HCT116 (cell line): ENCODE measurements around the gene TPM3.

Source experiments
- ELF1 ChIP-seq: IDR thresholded peaks from 2 replicates; pipeline ENCODE4 v1.6.1; 2012; ENCODE audit warnings: low read depth, borderline replicate concordance
- EZH2 ChIP-seq: fragments of 200-600 bp; sonication (generic); IDR thresholded peaks from 2 replicates; pipeline ENCODE4 v1.6.1; 2017; ENCODE audit warnings: antibody characterized with exemption, mixed run types
- EZH2phosphoT487 ChIP-seq: fragments of 200-600 bp; IDR thresholded peaks from 2 replicates; pipeline ENCODE4 v1.6.1; 2018; ENCODE audit warnings: antibody characterized with exemption, borderline replicate concordance
- JUND ChIP-seq: IDR thresholded peaks from 2 replicates; pipeline ENCODE4 v1.6.1; 2012
- POLR2A ChIP-seq: IDR thresholded peaks from 2 replicates; pipeline ENCODE4 v1.7.0; 2011; ENCODE audit warnings: borderline replicate concordance; ENCODE audit not compliant: insufficient read depth, insufficient read length; ENCODE audit errors: extremely low read depth
- POLR2AphosphoS5 ChIP-seq: IDR thresholded peaks from 2 replicates; pipeline ENCODE4 v1.6.1; 2011; ENCODE audit warnings: mild to moderate bottlenecking, low read depth, low read length, moderate library complexity
- SP1 ChIP-seq: IDR thresholded peaks from 2 replicates; pipeline ENCODE4 v1.6.1; 2012; ENCODE audit warnings: low read depth
- SRF ChIP-seq: IDR thresholded peaks from 2 replicates; pipeline ENCODE4 v1.6.1; 2012; ENCODE audit warnings: low read depth
- YY1 ChIP-seq: IDR thresholded peaks from 2 replicates; pipeline ENCODE4 v1.6.1; 2011; ENCODE audit warnings: low read length, low read depth, moderate library complexity, mild to moderate bottlenecking; ENCODE audit not compliant: insufficient replicate concordance; ENCODE audit errors: extremely low read depth
- ZNF274 ChIP-seq: fragments of 200-500 bp; sonication (Bioruptor generic); IDR thresholded peaks from 2 replicates; pipeline ENCODE4 v1.6.1; 2014; ENCODE audit warnings: mild to moderate bottlenecking, low read depth, low read length, inconsistent platforms
- TF ChIP-seq, protein P1 (sequence below), 3 experiments: fragments of 200-600 bp in 1 of 3; sonication (generic) in 1 of 3; IDR thresholded peaks in 2 of 3; conservative IDR thresholded peaks in 1 of 3; 2 replicates each; pipeline ENCODE4 v1.5.1; 2012 to 2017; ENCODE audit warnings: low read depth in 2 of 3, low read length in 2 of 3, antibody characterized with exemption in 1 of 3, borderline replicate concordance in 1 of 3, control low read depth in 1 of 3, mild to moderate bottlenecking in 1 of 3, mixed read lengths in 1 of 3, mixed run types in 1 of 3, moderate library complexity in 1 of 3; ENCODE audit not compliant: insufficient read depth in 1 of 3
- TF ChIP-seq, protein P2 (sequence below): IDR thresholded peaks from 2 replicates; pipeline ENCODE4 v1.6.1; 2012

DNA sequence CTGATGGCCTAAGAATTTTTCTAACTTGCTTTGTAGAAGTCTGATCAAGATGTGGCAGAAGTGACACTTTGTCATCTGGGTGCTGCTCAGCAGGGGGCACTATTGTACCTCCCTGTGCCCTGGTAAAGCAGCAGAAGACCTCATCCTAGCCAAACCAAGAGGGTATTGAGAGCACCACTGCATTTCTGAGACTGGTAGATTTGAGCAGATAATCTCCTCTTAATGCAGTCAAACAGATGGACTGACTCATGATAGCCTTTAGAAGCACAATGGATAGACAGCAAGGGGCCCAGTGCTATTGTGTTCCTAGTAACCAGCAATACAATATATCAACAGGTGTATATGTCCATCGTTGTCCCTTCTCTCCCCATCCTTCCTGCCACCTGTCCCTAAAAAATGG is 5.7 kb downstream of the TPM3 start:
- TF ChIP-seq SRF (no peak), EZH2 (no peak), SP1 (no peak), POLR2A (no peak), YY1 (no peak), POLR2AphosphoS5 (no peak), EZH2phosphoT487 (no peak), ELF1 (no peak), JUND (no peak), ZNF274 (no peak)
- TF ChIP-seq, protein P1, sequence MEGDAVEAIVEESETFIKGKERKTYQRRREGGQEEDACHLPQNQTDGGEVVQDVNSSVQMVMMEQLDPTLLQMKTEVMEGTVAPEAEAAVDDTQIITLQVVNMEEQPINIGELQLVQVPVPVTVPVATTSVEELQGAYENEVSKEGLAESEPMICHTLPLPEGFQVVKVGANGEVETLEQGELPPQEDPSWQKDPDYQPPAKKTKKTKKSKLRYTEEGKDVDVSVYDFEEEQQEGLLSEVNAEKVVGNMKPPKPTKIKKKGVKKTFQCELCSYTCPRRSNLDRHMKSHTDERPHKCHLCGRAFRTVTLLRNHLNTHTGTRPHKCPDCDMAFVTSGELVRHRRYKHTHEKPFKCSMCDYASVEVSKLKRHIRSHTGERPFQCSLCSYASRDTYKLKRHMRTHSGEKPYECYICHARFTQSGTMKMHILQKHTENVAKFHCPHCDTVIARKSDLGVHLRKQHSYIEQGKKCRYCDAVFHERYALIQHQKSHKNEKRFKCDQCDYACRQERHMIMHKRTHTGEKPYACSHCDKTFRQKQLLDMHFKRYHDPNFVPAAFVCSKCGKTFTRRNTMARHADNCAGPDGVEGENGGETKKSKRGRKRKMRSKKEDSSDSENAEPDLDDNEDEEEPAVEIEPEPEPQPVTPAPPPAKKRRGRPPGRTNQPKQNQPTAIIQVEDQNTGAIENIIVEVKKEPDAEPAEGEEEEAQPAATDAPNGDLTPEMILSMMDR (IDR thresholded peaks at IDR 0.05 in 2 of 3, conservative IDR thresholded peaks at IDR 0.05 in 1 of 3; ENCODE audit: borderline replicate concordance in 1 of 3, insufficient read depth in 1 of 3, low read depth in 2 of 3, low read length in 2 of 3), result peak; percentile 62 to 66 (median 66); a peak in 5 of 6 replicates
- TF ChIP-seq, protein P2, sequence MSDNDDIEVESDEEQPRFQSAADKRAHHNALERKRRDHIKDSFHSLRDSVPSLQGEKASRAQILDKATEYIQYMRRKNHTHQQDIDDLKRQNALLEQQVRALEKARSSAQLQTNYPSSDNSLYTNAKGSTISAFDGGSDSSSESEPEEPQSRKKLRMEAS, result no peak
